Measurements from ENCODE around the gene LHFPL6. TPM values are rescaled to one million over a fixed set of nuclear protein-coding genes. Genes with fewer than 3 reads are reported as not detected.
A peak's percentile ranks its signal among the peaks of the same experiment; 100 is the strongest.

The LHFPL6 gene
- total RNA-seq, 1 donor from 2014 or later, result 37.7 TPM

- Mint-ChIP-seq H3K9me3 (no peaks in the 10 kb centered on the region), H3K27me3 (ENCODE audit: low read depth) (no peaks in the 10 kb centered on the region), H3K36me3 (ENCODE audit: low read depth) (peaks cover 3% of the 10 kb centered on the region), H3K27ac (ENCODE audit: unreplicated experiment) (no peak overlapping the region), H3K4me3 (no peak overlapping the region), H3K4me1 (peaks cover 24% of the 10 kb centered on the region)
- TF ChIP-seq CTCF (conservative IDR thresholded peaks at IDR 0.05), result no peak
- DNase-seq (ENCODE audit: low read depth, low spot score), result no peak
These were observed 229.8 kb downstream of the LHFPL6 start for GRCh38 chr13:39373145-39373544.

- DNase-seq (ENCODE audit: low read depth, low spot score), result no peak
- H3K4me1 Mint-ChIP-seq, result peaks cover 31% of the 10 kb centered on the region
- H3K27me3 Mint-ChIP-seq (ENCODE audit: low read depth), result no peaks in the 10 kb centered on the region
- peak overlapping the region; percentile 46 for H3K27ac Mint-ChIP-seq (ENCODE audit: unreplicated experiment)
- H3K36me3 Mint-ChIP-seq (ENCODE audit: low read depth), result peaks cover 2% of the 10 kb centered on the region
- no peak overlapping the region for H3K4me3 Mint-ChIP-seq
- TF ChIP-seq CTCF (conservative IDR thresholded peaks at IDR 0.05), result no peak
- no peaks in the 10 kb centered on the region for H3K9me3 Mint-ChIP-seq
These were observed 231.3 kb downstream of the LHFPL6 start for GRCh38 chr13:39371706-39372105.

GRCh38 chr13:39370554-39370953 lies 232.4 kb downstream of the LHFPL6 start:
- peaks cover 37% of the 10 kb centered on the region for H3K4me1 Mint-ChIP-seq
- no peak overlapping the region for H3K27ac Mint-ChIP-seq (ENCODE audit: unreplicated experiment)
- no peak overlapping the region for H3K4me3 Mint-ChIP-seq
- peaks cover 2% of the 10 kb centered on the region for H3K36me3 Mint-ChIP-seq (ENCODE audit: low read depth)
- H3K9me3 Mint-ChIP-seq, result peaks cover 3% of the 10 kb centered on the region
- TF ChIP-seq CTCF (conservative IDR thresholded peaks at IDR 0.05), result no peak
- DNase-seq (ENCODE audit: low read depth, low spot score), result no peak
- H3K27me3 Mint-ChIP-seq (ENCODE audit: low read depth), result no peaks in the 10 kb centered on the region

- peaks cover 2% of the 10 kb centered on the region for H3K36me3 Mint-ChIP-seq (ENCODE audit: low read depth)
- peaks cover 3% of the 10 kb centered on the region for H3K9me3 Mint-ChIP-seq
- DNase-seq (ENCODE audit: low read depth, low spot score), result no peak
- H3K27ac Mint-ChIP-seq (ENCODE audit: unreplicated experiment), result no peak overlapping the region
- TF ChIP-seq CTCF (conservative IDR thresholded peaks at IDR 0.05), result no peak
- H3K4me3 Mint-ChIP-seq, result no peak overlapping the region
- H3K4me1 Mint-ChIP-seq, result peaks cover 42% of the 10 kb centered on the region
- H3K27me3 Mint-ChIP-seq (ENCODE audit: low read depth), result no peaks in the 10 kb centered on the region
These were observed 232.9 kb downstream of the LHFPL6 start for GRCh38 chr13:39370048-39370447.

GRCh38 chr13:39369161-39369890 lies 233.7 kb downstream of the LHFPL6 start:
- Mint-ChIP-seq H3K4me1 (peaks cover 46% of the 10 kb centered on the region), H3K4me3 (no peak overlapping the region), H3K9me3 (peaks cover 3% of the 10 kb centered on the region), H3K27ac (ENCODE audit: unreplicated experiment) (no peak overlapping the region), H3K27me3 (ENCODE audit: low read depth) (no peaks in the 10 kb centered on the region), H3K36me3 (ENCODE audit: low read depth) (peaks cover 2% of the 10 kb centered on the region)
- DNase-seq (ENCODE audit: low read depth, low spot score), result no peak
- no peak for TF ChIP-seq CTCF (conservative IDR thresholded peaks at IDR 0.05)

Measured in neural crest cell (in vitro differentiated cells).